SK-N-SH treated with all-trans-retinoic acid at 6 μM for 48 hours (cell line): ENCODE data around the gene FCHSD2.
A peak's percentile ranks its signal among the peaks of the same experiment; 100 is the strongest.
"Not testable (repeated sequence)": the region's sequence is repeated elsewhere in the genome, so short reads cannot be mapped to it uniquely, and the experiment has no call there.

Experiments
- ATAC-seq: fragments of 200-7000 bp; cut with Tn5 transposase; 3 replicates; pipeline ENCODE4 v1.9.1; 2020; ENCODE audit warnings: mild to moderate bottlenecking, moderate library complexity
- ARNTL ChIP-seq: fragments of 450-650 bp; formaldehyde crosslinking; IDR thresholded peaks from 2 replicates; pipeline ENCODE4 v1.5.0; 2020; ENCODE audit warnings: low read depth, mild to moderate bottlenecking, moderate library complexity, borderline replicate concordance
- BACH2 ChIP-seq: fragments of 250-450 bp; sonication (Bioruptor Pico); IDR thresholded peaks from 2 replicates; pipeline ENCODE4 v1.9.0; 2021; ENCODE audit warnings: mild to moderate bottlenecking, borderline replicate concordance
- CSDC2 ChIP-seq: fragments of 250-450 bp; sonication (Bioruptor Pico); IDR thresholded peaks from 2 replicates; pipeline ENCODE4 v1.5.0; 2020; ENCODE audit warnings: mild to moderate bottlenecking, moderate library complexity
- CSRNP3 ChIP-seq: fragments of 250-450 bp; sonication (Bioruptor Pico); IDR thresholded peaks from 2 replicates; pipeline ENCODE4 v1.5.1; 2021; ENCODE audit warnings: mild to moderate bottlenecking, moderate library complexity
- ESRRG ChIP-seq: fragments of 250-450 bp; sonication (Bioruptor Pico); IDR thresholded peaks from 2 replicates; pipeline ENCODE4 v1.6.1; 2021; ENCODE audit warnings: mild to moderate bottlenecking
- ISL1 ChIP-seq: fragments of 250-450 bp; sonication (Bioruptor Pico); IDR thresholded peaks from 2 replicates; pipeline ENCODE4 v2.1.2; 2022; ENCODE audit warnings: mild to moderate bottlenecking, moderate library complexity
- OSR1 ChIP-seq: fragments of 250-450 bp; sonication (Bioruptor Pico); IDR thresholded peaks from 2 replicates; pipeline ENCODE4 v1.8.0; 2022; ENCODE audit warnings: moderate library complexity, mild to moderate bottlenecking, inconsistent platforms
- PPARA ChIP-seq: fragments of 250-450 bp; sonication (Bioruptor Pico); IDR thresholded peaks from 2 replicates; pipeline ENCODE4 v1.5.0; 2020; ENCODE audit warnings: mild to moderate bottlenecking, borderline replicate concordance
- RARB ChIP-seq: fragments of 250-450 bp; sonication (Bioruptor Pico); IDR thresholded peaks from 2 replicates; pipeline ENCODE4 v1.8.0; 2021; ENCODE audit warnings: mild to moderate bottlenecking, moderate library complexity
- SNAI2 ChIP-seq: fragments of 250-450 bp; sonication (Bioruptor Pico); IDR thresholded peaks from 2 replicates; pipeline ENCODE4 v1.5.0; 2020; ENCODE audit warnings: mild to moderate bottlenecking, moderate library complexity
- TCF4 ChIP-seq: fragments of 250-450 bp; sonication (Bioruptor Pico); IDR thresholded peaks from 2 replicates; pipeline ENCODE4 v1.8.0; 2021; ENCODE audit warnings: mild to moderate bottlenecking, moderate library complexity, borderline replicate concordance
- TOX ChIP-seq: fragments of 250-450 bp; sonication (Bioruptor Pico); IDR thresholded peaks from 2 replicates; pipeline ENCODE4 v1.8.0; 2021; ENCODE audit warnings: mild to moderate bottlenecking, moderate library complexity, borderline replicate concordance
- TSHZ2 ChIP-seq: fragments of 250-450 bp; sonication (Bioruptor Pico); IDR thresholded peaks from 2 replicates; pipeline ENCODE4 v1.5.0; 2020; ENCODE audit warnings: mild to moderate bottlenecking, moderate library complexity
- ZC3H10 ChIP-seq: fragments of 250-450 bp; sonication (Bioruptor Pico); IDR thresholded peaks from 2 replicates; pipeline ENCODE4 v1.5.1; 2021; ENCODE audit warnings: mild to moderate bottlenecking, moderate library complexity
- ZFP3 ChIP-seq: fragments of 250-450 bp; sonication (Bioruptor Pico); IDR thresholded peaks from 2 replicates; pipeline ENCODE4 v1.5.0; 2020; ENCODE audit warnings: mild to moderate bottlenecking, moderate library complexity
- ZFP30 ChIP-seq: fragments of 450-650 bp; formaldehyde crosslinking; IDR thresholded peaks from 2 replicates; pipeline ENCODE4 v1.5.0; 2022; ENCODE audit warnings: mild to moderate bottlenecking, moderate library complexity
- ZNF565 ChIP-seq: fragments of 450-650 bp; formaldehyde crosslinking; conservative IDR thresholded peaks from 2 replicates; pipeline ENCODE4 v1.5.0; 2020; ENCODE audit warnings: low read depth, mild to moderate bottlenecking, moderate library complexity
- ZNF70 ChIP-seq: fragments of 450-650 bp; formaldehyde crosslinking; IDR thresholded peaks from 2 replicates; pipeline ENCODE4 v1.5.0; 2020; ENCODE audit warnings: mild to moderate bottlenecking, moderate library complexity
- TF ChIP-seq, protein P1 (sequence below): fragments of 250-450 bp; sonication (Bioruptor Pico); IDR thresholded peaks from 2 replicates; pipeline ENCODE4 v1.8.0; 2021; ENCODE audit warnings: low read depth, mild to moderate bottlenecking, moderate library complexity, borderline replicate concordance

FCHSD2 gene

DNA sequence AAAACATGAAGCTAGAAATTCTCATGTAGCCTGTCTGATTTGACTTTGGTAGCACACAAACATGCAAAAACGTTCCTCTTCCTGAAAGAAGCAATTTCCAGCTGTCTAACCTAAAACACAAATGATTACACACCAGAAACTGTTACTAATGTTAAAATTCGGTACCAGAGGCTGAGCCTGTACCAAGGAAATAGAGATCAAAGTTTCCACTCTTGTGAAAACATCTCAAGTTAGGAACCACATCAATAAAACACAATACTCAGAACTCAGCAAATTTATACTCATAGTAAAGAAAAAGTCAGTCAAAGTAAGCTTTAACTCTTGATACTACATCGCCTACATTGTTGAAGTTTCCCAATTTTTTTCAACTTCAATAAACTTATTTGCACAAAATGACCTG is 107.8 kb downstream of the FCHSD2 start (continued):
- TF ChIP-seq CSRNP3 (CRISPR knock-in tag) (no peak), ZFP3 (CRISPR knock-in tag) (no peak)

DNA sequence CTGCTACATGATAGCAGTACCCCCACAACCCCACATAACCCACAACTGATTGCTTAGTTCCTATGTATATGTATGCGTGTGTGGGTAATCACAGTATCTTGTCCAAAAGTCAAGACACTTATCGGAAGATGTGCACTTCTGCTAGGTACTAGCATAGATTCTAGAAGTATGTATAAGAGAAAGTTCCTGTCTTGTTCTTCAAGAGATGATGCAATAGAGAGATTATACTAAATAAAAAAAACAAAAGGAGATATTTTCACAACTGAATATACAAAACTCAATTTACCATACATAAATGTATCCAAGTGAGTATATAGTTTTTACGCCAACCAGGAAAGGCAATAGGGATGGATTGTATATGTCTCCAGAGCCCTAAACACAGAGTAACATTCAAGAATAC is 112.0 kb downstream of the FCHSD2 start:
- no peak for ATAC-seq
- TF ChIP-seq SNAI2 (no peak), ZFP30 (CRISPR knock-in tag) (no peak), ARNTL (CRISPR knock-in tag) (no peak), CSDC2 (no peak), RARB (CRISPR knock-in tag) (no peak), OSR1 (no peak), CSRNP3 (CRISPR knock-in tag) (no peak), TOX (no peak), ZFP3 (CRISPR knock-in tag) (no peak), BACH2 (CRISPR knock-in tag) (no peak)
- TF ChIP-seq, protein P1, sequence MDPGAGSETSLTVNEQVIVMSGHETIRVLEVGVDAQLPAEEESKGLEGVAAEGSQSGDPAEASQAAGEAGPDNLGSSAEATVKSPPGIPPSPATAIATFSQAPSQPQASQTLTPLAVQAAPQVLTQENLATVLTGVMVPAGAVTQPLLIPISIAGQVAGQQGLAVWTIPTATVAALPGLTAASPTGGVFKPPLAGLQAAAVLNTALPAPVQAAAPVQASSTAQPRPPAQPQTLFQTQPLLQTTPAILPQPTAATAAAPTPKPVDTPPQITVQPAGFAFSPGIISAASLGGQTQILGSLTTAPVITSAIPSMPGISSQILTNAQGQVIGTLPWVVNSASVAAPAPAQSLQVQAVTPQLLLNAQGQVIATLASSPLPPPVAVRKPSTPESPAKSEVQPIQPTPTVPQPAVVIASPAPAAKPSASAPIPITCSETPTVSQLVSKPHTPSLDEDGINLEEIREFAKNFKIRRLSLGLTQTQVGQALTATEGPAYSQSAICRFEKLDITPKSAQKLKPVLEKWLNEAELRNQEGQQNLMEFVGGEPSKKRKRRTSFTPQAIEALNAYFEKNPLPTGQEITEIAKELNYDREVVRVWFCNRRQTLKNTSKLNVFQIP = no peak

- TF ChIP-seq CSRNP3 (CRISPR knock-in tag) (no peak), ZNF70 (CRISPR knock-in tag) (0 out of 2 replicates have a peak, but pooled peaks have one; percentile 15), TCF4 (CRISPR knock-in tag) (peak; percentile 78; the same call in 1 of the 2 replicates), ZFP30 (CRISPR knock-in tag) (no peak), PPARA (CRISPR knock-in tag) (peak; percentile 24; the same call in 1 of the 2 replicates), TSHZ2 (peak; percentile 60; the same call in 1 of the 2 replicates), ZFP3 (CRISPR knock-in tag) (peak; percentile 80; the same call in 1 of the 2 replicates)
- ATAC-seq = peak; percentile 18; the same call in 2 of the 3 replicates
These were observed 112.7 kb downstream of the FCHSD2 start for GRCh38 chr11:73029403-73029802.

- no peak for ATAC-seq
- no peak for TF ChIP-seq ZNF70 (CRISPR knock-in tag)
These were observed 113.5 kb downstream of the FCHSD2 start for GRCh38 chr11:73028611-73029010.

- not testable (repeated sequence) for ATAC-seq
These were observed 114.3 kb downstream of the FCHSD2 start for GRCh38 chr11:73027840-73028239.

- no peak for ATAC-seq
- TF ChIP-seq RARB (CRISPR knock-in tag) (no peak), TSHZ2 (no peak), ZC3H10 (CRISPR knock-in tag) (no peak), ISL1 (CRISPR knock-in tag) (no peak), ZFP30 (CRISPR knock-in tag) (no peak), ZFP3 (CRISPR knock-in tag) (no peak), PPARA (CRISPR knock-in tag) (no peak), ESRRG (no peak), ZNF565 (CRISPR knock-in tag) (no peak), TOX (no peak)
- TF ChIP-seq, protein P1 = no peak
These were observed 117.5 kb downstream of the FCHSD2 start for GRCh38 chr11:73024639-73025038.
